ENCODE measurements around the gene FAM50A. TPM values are rescaled to one million over a fixed set of nuclear protein-coding genes. Genes with fewer than 3 reads are reported as not detected.

Gene FAM50A
- total and polyA plus RNA-seq, 2 donors (not counting 1 experiment from before 2014, with no cell fraction given), result 44.5 to 79.8 TPM

DNA sequence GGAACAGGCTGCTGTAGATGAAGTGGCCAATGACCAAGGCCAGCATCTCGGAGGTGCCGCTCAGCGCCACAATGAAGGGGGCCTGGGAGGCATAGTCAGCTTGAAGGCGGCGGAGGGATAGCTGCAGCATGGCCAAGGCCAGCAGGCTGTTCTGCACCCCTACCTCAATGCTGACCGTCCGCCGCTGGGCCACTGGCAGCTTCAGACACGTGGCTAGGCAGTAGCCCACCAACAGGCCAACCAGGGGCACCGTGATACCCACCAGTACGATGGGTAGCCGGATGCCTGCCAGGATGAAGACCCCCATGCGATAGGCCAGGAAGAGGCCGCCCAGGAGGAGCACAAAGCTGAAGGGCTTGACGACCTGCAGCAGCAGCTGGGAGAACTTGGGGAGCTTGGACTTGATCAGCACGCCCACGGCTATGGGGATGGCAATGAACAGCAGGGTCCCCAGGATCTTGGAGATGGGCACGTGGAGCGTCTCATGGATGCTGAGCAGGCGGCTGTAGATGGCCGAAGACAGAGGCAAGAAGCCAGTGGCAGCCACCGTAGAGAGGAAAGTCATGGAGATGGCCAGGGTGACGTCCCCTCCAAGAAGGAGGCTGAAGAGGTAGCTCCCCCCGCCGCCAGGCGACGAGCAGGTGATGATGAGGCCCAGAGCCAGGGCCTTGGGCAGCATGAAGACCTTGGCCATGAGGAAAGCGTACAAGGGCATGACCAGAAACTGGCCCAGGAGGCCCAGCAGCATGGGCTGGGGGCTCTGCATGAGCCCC lies 43.8 kb downstream of the FAM50A start:
- CTCF ChIA-PET, result interaction anchor here (1.6 to 2.7 kb wide), 2 partner anchors 40 to 114 kb away, joined by 5 to 12 read pairs; no protein-coding TSS in a partner anchor
- Histone ChIP-seq H3K4me2 (replicated peaks; ENCODE audit: low read depth, low read length, poor library complexity, severe bottlenecking) (peak overlapping the region; percentile 82), H3K9me3 (ENCODE audit: control extremely low read depth in 1 of 3, control insufficient read depth in 2 of 3, insufficient read depth in 1 of 3, low read length in 2 of 3) (no peaks in the 10 kb centered on the region), H2AFZ (ENCODE audit: insufficient read depth, low read depth, low read length, poor library complexity, severe bottlenecking) (no peak overlapping the region), H3K27me3 (replicated peaks in 1 of 4; ENCODE audit: control extremely low read depth in 1 of 4, control insufficient read depth in 3 of 4, insufficient read depth in 4 of 4, low read length in 3 of 4) (no peaks in the 10 kb centered on the region), H3K36me3 (replicated peaks in 1 of 2; ENCODE audit: control extremely low read depth in 1 of 2, control insufficient read depth in 1 of 2, extremely low read depth in 1 of 2, insufficient read depth in 2 of 2, low read length in 1 of 2) (peaks cover 0 to 13% of the 10 kb centered on the region in 2 experiments), H3K4me3 (ENCODE audit: control extremely low read depth in 1 of 5, extremely low read depth in 1 of 5, insufficient read depth in 1 of 5, low read depth in 2 of 5, low read length in 4 of 5) (no peak overlapping the region), H3K4me1 (ENCODE audit: control insufficient read depth in 2 of 2, insufficient read depth in 2 of 2, low read length in 2 of 2) (peaks cover 5 to 42% of the 10 kb centered on the region in 2 donors), H3K27ac (ENCODE audit: low read length in 2 of 2) (no peak overlapping the region), H3K79me2 (ENCODE audit: control insufficient read depth, insufficient read depth, low read length) (peaks cover 20% of the 10 kb centered on the region), H3K9ac (ENCODE audit: low read length) (no peak overlapping the region), H4K20me1 (ENCODE audit: control insufficient read depth, insufficient read depth, low read length, poor library complexity, severe bottlenecking) (no peaks in the 10 kb centered on the region)
- WGBS (ENCODE audit: insufficient coverage), result 93% methylated on average over 22 of the region's 28 CpGs
- POLR2A ChIA-PET, result interaction anchor here (1.1 to 1.6 kb wide), 5 partner anchors 27 to 89 kb away, joined by 3 to 10 read pairs (median 3); partner anchors contain the start of genes FAM3A and RPL10
- Mint-ChIP-seq H3K9me3 (ENCODE audit: insufficient read depth) (no peaks in the 10 kb centered on the region), H3K4me1 (peaks cover 18% of the 10 kb centered on the region), H3K27ac (peak overlapping the region; percentile 20), H3K27me3 (no peaks in the 10 kb centered on the region), H3K4me3 (peak overlapping the region; percentile 82)
- no peak for ATAC-seq (ENCODE audit: low read depth)
- intact Hi-C loops (cut with micrococcal nuclease), result no loop called here
- no peak for DNase-seq
- TF ChIP-seq, protein P1, sequence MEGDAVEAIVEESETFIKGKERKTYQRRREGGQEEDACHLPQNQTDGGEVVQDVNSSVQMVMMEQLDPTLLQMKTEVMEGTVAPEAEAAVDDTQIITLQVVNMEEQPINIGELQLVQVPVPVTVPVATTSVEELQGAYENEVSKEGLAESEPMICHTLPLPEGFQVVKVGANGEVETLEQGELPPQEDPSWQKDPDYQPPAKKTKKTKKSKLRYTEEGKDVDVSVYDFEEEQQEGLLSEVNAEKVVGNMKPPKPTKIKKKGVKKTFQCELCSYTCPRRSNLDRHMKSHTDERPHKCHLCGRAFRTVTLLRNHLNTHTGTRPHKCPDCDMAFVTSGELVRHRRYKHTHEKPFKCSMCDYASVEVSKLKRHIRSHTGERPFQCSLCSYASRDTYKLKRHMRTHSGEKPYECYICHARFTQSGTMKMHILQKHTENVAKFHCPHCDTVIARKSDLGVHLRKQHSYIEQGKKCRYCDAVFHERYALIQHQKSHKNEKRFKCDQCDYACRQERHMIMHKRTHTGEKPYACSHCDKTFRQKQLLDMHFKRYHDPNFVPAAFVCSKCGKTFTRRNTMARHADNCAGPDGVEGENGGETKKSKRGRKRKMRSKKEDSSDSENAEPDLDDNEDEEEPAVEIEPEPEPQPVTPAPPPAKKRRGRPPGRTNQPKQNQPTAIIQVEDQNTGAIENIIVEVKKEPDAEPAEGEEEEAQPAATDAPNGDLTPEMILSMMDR (IDR thresholded peaks at IDR 0.05), result no peak
- TF ChIP-seq EZH2 (IDR thresholded peaks at IDR 0.05; ENCODE audit: borderline replicate concordance, insufficient read depth, low read depth, low read length, poor library complexity, severe bottlenecking), result no peak

Data from B cell (primary cell).